Forelimb muscle (tissue), 1 donor: ENCODE measurements around the gene PTPN1. TPM values are rescaled to one million over a fixed set of nuclear protein-coding genes. Genes with fewer than 3 reads are reported as not detected.
"Not testable (repeated sequence)": the region's sequence is repeated elsewhere in the genome, so short reads cannot be mapped to it uniquely, and the experiment has no call there.

Source experiments
- DNase-seq: peaks from one replicate; pipeline ENCODE4 v3.0.0-alpha.2; 2013; ENCODE audit warnings: low read depth
- polyA plus RNA-seq: library from polyadenylated mRNA; unstranded; fragments of 120-200 nt; gene quantifications from one replicate; pipeline ENCODE4 v1.2.1, GENCODE V29; 2013; ENCODE audit not compliant: insufficient read length

The PTPN1 gene
- polyA plus RNA-seq, 1 donor: 18.1 TPM

- DNase-seq: no peak
These were observed 98.5 kb downstream of the PTPN1 start for GRCh38 chr20:50608750-50609104.

GRCh38 chr20:50609438-50609989 is 99.3 kb downstream of the PTPN1 start:
- no peak for DNase-seq

GRCh38 chr20:50610212-50610718 is 100.1 kb downstream of the PTPN1 start:
- no peak for DNase-seq

DNA sequence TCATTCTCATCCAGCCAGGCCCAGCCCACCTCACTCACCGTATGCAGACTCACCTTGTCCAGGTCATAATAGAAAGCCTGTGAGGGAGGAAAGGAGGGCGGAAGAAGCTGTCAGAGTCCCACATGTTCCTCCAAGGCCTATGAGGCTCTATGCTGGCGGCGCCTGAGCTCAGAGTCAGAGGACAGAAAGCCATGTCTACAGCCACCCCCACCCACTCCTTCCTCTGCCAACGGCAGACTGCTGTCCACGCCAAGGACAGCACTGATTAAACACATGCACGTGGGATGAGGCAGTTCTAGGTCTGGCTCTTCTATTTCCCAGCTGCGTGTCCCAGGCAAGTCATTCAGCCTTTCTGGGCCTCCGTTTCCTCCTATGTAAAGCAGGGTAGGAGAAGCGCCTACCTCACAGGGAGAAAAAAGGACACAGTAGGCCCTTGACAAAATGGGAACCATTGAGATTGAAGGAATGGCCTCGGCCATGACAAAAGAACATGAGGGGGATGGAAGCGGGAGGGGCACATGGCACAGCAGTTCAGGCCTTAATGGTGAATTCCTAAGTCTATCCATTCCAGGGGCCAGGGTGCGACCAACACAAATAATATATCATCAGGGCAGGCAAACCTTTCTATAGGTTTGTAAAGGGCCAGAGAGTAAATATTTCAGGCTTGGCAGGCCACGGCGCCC is 101.1 kb downstream of the PTPN1 start:
- DNase-seq: no peak

- no peak for DNase-seq
These were observed 103.4 kb downstream of the PTPN1 start for GRCh38 chr20:50613438-50614169.

DNA sequence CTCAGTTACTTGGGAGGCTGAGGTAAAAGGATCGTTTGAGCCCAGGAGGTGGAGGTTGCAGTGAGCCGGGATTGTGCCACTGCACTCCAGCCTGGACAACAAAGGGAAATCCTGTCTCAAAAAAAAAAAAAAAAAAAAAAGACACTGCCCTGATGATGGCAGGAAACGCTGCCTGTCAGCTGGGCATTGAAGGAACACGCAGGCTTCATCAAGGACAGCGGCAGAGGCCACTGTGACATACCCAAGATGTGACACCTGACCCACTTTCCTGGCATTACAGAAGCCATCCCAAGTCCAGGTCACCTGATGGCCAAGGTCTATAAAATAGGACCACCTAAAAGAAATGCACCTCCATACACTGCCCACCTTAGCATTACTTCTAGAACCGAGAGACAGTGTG is 105.2 kb downstream of the PTPN1 start:
- DNase-seq: no peak

DNA sequence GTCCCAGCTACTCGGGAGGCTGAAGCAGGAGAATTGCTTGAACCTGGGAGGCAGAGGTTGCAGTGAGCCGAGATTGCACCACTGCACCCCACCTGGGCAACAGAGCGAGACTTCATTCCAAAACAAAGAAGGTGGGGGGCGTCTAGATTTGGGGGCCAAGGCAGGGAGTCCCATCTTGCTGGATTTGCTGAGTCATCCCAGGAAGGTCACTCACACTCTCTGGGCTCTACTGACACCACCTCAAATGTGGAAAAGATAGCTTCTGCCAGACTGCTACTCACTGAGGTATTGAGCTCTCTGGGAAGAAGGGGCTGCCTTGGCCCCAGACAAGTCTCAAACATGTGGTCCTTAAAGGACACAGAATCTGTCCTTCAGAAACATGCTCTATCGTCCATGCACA is 106.8 kb downstream of the PTPN1 start:
- DNase-seq: no peak

- no peak for DNase-seq
These were observed 108.4 kb downstream of the PTPN1 start for GRCh38 chr20:50618537-50618936.

DNA sequence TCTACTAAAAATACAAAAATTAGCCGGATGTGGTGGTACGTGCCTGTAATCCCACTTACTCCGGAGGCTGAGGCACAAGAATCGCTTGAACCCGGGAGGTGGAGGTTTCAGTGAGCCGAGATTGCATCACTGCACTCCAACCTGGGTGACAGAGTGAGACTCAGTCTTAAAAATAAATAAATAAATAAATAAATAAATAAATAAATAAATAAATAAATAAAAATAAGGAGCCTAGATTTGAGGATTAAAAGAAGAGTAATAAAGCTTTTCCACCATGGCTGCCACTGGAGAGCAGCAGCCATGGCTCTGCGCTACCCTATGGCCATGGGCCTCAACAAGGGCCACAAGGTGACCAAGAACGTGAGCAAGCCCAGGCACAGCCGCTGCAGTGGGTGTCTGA is 110.3 kb downstream of the PTPN1 start:
- not testable (repeated sequence) for DNase-seq

- no peak for DNase-seq
These were observed 111.0 kb downstream of the PTPN1 start for GRCh38 chr20:50621068-50621665.

DNA sequence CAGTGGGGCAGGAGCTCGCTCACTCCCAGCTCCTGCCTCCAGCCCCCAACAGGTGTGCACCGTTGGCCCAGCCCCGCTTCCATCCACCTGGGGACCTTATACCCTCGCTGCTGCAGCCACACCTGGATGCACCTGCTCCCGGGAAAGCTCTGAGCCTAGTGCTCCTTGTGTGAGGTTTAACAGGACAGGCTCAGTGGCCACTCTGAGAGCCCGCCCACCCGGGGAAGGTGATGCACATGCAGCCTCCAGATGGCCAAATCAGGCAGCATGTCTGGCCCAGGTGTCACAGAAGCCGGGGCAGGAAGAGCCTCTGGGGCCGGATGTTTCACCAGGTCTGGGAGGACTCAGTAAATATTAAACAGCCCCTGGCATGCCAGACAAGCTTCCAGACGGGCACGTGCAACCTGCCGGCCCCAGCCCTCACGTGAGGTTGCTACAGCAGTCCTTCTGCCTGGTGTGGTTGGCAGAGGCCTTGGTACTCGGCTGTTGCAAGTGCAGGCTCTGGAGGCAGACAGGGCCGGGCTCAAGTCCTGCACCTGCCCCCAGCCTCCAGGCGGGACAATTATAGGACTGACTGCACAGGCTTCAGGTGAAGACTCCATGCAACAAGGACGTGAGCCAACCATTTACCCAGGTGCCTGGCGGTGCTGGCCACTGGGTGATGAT is 114.3 kb downstream of the PTPN1 start:
- DNase-seq: no peak

DNA sequence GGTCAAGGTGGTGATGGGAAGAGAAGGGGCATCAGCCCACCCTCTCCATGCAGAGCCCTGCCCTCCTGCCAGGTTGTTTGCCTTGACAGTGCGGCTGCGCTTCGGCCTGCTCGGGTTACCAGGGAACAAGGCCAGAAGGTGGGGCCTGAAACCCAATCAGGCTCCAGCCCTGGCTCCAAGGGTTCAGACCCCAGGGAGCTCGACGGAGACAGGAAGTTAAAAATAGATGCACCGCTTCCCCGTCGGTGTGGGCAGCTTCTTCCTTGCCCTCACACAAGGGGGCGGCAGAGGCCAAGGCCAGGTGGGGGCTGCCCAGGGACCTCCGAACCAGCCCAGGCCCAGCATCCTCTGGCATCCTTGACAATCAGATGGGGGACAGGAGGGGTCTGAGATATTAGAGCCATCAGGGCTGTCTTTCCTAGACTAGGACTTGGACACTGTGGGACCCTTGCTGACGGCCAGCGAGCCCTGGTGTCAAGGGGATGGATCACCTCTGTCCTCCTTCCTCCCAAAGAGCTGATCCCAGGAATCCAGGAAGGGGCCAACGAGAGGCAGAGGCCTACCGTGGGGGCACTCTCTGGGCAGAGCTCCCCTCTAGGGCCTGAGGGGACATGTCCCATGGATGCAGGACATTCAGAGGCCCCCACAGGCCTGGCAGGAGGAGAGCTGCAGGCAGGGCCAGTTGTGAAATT is 115.9 kb downstream of the PTPN1 start:
- peak; percentile 29 for DNase-seq

DNA sequence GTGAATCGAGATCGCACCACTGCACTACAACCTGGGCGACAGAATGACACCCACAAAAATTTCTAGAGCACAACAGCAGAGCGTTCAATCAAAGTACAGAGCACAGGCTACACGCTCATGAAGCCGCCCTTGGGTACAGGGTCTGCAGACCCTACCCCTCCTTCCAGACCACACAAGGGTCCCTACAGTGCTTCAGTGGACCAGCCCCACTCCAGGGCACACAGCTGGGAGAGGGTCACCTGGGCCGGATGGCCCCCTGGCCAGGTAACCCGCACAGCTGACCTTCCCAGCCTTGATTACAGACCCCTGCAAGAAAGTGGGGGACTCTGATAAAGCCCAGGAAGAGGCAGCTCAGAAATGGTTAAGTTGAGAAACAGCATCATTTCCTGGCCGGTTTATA is 117.6 kb downstream of the PTPN1 start:
- no peak for DNase-seq

DNA sequence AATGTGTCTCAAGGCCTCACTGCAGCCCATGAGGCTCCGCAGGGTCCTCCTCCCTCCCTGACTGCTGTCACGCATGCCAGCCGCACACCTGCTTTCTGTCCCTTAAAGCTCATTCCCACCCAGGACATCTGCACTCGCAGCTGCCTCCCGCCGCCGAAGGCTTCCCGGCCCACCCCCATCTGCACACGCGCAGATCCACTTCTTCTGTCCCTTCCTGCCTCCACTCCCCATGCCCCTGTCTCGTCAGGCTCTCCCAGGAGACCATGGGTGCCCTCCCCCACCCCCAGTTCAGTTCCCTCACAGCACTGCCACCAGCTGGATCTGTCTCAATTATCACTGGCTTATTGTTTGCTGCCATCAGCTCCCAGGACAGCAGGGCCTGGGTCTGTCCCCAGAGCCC is 118.1 kb downstream of the PTPN1 start:
- no peak for DNase-seq

DNA sequence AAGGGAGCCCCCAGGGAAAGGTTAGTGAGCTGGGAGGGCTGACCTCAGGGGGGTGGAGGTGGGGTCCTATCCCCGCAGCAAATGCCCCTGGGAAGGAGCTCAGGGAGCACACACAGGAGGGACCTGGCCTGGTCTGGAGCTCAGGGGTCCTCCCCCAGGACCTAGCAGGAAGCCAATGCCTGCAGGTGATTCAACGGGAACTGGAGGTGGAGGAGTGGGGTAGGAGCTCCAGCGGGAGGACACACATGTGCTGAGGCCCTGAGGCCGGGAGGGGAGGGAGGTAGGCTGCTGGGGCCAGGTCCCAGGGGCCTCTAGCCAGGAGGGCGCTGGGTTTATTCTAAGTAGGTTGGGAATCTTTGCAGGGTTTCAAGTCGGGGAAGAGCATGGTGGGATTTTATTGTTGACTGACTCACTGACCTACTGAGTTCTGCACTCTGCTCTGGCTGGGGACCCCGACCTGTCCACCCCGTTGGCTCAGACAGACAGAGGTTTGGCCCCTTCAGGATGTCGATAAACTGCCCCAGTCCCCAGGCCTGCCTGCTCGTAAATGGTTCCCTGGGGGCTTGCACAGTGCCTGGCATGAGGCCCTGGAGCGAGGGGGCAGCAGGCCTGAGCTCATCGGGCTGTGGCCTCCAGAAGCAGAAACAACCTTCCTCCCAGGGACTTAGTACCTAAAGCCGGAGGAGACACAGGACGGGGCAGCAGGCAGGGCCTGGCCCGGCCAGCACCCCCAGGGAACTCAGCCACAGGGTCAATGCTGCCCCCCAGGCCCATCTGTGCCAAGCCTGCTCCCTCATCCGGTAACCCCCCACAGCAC is 118.9 kb downstream of the PTPN1 start:
- no peak for DNase-seq

DNA sequence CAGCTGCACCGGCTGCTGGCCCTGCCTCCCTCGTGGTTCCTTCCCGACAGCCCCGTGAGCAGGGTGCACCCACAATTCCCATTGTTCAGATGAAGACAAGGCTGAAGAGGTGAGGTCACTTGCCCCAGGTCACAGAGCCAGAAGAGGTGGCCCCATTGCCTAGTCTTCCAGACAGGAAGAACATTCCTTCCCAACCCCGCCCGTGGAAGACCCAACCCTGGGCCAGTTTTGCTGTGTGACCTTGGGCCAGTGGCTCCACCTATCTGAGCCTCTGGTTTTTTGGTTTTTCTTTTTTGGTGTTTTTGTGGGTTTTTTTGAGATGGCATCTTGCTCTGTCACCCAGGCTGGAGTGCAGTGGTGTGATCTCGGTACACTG is 119.5 kb downstream of the PTPN1 start:
- no peak for DNase-seq

GRCh38 chr20:50630578-50631263 is 120.5 kb downstream of the PTPN1 start:
- DNase-seq: no peak

DNA sequence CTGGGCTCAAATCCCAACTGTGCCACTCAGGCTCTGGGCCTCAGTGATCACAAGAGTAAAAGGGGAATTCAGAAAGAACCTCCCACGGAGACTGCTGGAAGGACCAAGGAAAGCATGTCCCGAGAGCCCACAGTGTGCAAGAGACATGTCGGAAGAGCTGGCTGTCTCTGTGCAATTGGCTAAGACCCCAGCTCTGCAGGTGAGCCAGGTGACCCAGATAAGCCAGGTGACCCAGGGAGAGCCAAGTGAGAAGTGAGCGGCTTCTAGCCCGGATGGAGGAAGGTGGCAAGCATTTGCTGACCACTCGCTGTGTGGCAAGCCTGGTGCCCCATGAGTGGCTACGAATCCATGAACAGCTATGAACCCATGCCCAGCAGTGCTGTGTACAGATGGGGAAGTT is 122.1 kb downstream of the PTPN1 start:
- DNase-seq: no peak

GRCh38 chr20:50632701-50633100 is 122.5 kb downstream of the PTPN1 start:
- no peak for DNase-seq

- DNase-seq: no peak
These were observed 123.2 kb downstream of the PTPN1 start for GRCh38 chr20:50633361-50633760.
